Breast epithelium (tissue), 4 donors: ENCODE results near the gene UBAC2. TPM values are rescaled to one million over a fixed set of nuclear protein-coding genes. Genes with fewer than 3 reads are reported as not detected.
"Not testable (repeated sequence)": the region's sequence is repeated elsewhere in the genome, so short reads cannot be mapped to it uniquely, and the experiment has no call there.

Experiments
- DNase-seq, 2 donors: peaks; one replicate each; pipeline ENCODE4 v3.0.0-alpha.2; 2019; ENCODE audit warnings: low spot score in 2 of 2
- H3K27ac ChIP-seq, 2 donors: fragments of 200-600 bp; sonication (generic) in 1 of 2; one replicate each; pipeline ENCODE4 v1.5.1; 2016 to 2019; ENCODE audit warnings: mild to moderate bottlenecking in 1 of 2
- H3K27me3 ChIP-seq, 2 donors: fragments of 200-600 bp; sonication (generic) in 1 of 2; one replicate each; pipeline versions ENCODE4 v1.5.1 to v1.6.0; 2017 to 2019; ENCODE audit warnings: control low read depth in 1 of 2, mild to moderate bottlenecking in 1 of 2
- H3K36me3 ChIP-seq: fragments of 200-600 bp; one replicate; pipeline ENCODE4 v1.5.1; 2019
- H3K4me1 ChIP-seq, 2 donors: fragments of 200-600 bp; sonication (generic); one replicate each; pipeline ENCODE4 v1.5.1; 2016 to 2019; ENCODE audit warnings: control low read depth in 1 of 2
- H3K4me3 ChIP-seq, 3 donors: fragments of 200-600 bp; sonication (generic); 1 replicate in 2 of 3; 2 replicates in 1 of 3; pipeline ENCODE4 v1.5.1; 2016 to 2019; ENCODE audit warnings: mild to moderate bottlenecking in 3 of 3, moderate library complexity in 2 of 3
- H3K9me3 ChIP-seq, 2 donors: fragments of 200-600 bp; sonication (generic) in 1 of 2; one replicate each; pipeline ENCODE4 v1.5.1; 2016 to 2019; ENCODE audit warnings: control low read depth in 1 of 2
- POLR2A ChIP-seq: fragments of 450-650 bp; IDR thresholded peaks from one replicate; pipeline ENCODE4 v1.6.1; 2016; ENCODE audit warnings: antibody characterized with exemption, mild to moderate bottlenecking, moderate library complexity
- POLR2AphosphoS5 ChIP-seq, 3 donors: sonication (generic); formaldehyde crosslinking; IDR thresholded peaks; one replicate each; pipeline ENCODE4 v1.6.1; 2017; ENCODE audit warnings: antibody characterized with exemption in 3 of 3
- intact Hi-C: fragments of 100-400 bp; cut with DNase I; formaldehyde crosslinking; loops from one replicate; pipeline ENCODE4 v1.15.1; 2023; ENCODE audit warnings: low total_unique reads
- total RNA-seq, 3 donors: library from RNA; depleted of rRNA; stranded (reverse); fragments of >200 nt; gene quantifications; one replicate each; pipeline ENCODE4 v1.1.0, GENCODE V29; 2016
- TF ChIP-seq, protein P1 (sequence below), 3 donors: fragments of 450-650 bp; IDR thresholded peaks; one replicate each; pipeline ENCODE4 v1.5.1; 2016 to 2017; ENCODE audit warnings: antibody characterized with exemption in 3 of 3, mild to moderate bottlenecking in 3 of 3, moderate library complexity in 3 of 3

Gene UBAC2
- total RNA-seq, 3 donors from 2014 or later, result 64.6 to 72.8 (median 65.1) TPM

DNA sequence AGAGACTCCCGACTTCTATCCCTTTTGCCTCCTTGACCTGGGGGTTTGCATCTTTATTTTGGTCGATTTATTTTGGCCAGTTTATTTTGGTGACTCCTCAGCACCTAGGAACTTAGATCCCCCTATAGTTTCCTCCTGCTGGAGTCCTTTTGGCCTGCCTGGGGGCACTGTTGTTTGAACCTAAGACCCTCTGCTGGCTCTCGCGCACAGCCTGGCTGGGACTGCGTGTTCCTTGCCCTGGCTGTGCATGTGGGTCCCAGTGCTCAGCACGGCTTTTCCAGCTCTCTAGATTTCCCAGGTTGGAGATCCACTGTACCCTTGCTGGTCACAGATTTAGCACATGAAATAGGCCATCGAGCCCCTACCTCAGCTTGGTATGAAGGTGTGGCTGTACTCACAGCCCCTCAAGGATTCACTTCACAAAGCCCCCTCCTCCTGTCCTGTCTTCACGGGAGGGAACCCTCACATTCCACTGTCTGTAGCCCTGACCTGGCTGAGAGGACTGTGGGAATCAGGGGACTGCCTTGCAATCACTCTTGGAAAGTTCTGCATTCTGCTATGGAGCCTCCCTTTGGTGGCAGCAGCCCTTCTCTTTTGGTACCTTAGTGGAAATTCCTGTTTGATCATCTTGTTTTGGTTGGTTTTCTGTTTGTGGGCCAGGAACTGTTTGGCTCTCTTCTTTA, 8.3 kb downstream of the UBAC2 start:
- Histone ChIP-seq H3K4me1 (no peaks in the 10 kb centered on the region), H3K4me3 (no peak overlapping the region), H3K36me3 (no peaks in the 10 kb centered on the region), H3K9me3 (no peaks in the 10 kb centered on the region), H3K27me3 (no peaks in the 10 kb centered on the region), H3K27ac (peak overlapping the region in 1 of 2 donors; percentile 4)
- no peak for DNase-seq
- intact Hi-C loops, result no loop called here
- TF ChIP-seq, protein P1, sequence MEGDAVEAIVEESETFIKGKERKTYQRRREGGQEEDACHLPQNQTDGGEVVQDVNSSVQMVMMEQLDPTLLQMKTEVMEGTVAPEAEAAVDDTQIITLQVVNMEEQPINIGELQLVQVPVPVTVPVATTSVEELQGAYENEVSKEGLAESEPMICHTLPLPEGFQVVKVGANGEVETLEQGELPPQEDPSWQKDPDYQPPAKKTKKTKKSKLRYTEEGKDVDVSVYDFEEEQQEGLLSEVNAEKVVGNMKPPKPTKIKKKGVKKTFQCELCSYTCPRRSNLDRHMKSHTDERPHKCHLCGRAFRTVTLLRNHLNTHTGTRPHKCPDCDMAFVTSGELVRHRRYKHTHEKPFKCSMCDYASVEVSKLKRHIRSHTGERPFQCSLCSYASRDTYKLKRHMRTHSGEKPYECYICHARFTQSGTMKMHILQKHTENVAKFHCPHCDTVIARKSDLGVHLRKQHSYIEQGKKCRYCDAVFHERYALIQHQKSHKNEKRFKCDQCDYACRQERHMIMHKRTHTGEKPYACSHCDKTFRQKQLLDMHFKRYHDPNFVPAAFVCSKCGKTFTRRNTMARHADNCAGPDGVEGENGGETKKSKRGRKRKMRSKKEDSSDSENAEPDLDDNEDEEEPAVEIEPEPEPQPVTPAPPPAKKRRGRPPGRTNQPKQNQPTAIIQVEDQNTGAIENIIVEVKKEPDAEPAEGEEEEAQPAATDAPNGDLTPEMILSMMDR (IDR thresholded peaks at IDR 0.05), result no peak
- no peak for TF ChIP-seq POLR2A
- no peak for TF ChIP-seq POLR2AphosphoS5 (IDR thresholded peaks at IDR 0.05)

DNA sequence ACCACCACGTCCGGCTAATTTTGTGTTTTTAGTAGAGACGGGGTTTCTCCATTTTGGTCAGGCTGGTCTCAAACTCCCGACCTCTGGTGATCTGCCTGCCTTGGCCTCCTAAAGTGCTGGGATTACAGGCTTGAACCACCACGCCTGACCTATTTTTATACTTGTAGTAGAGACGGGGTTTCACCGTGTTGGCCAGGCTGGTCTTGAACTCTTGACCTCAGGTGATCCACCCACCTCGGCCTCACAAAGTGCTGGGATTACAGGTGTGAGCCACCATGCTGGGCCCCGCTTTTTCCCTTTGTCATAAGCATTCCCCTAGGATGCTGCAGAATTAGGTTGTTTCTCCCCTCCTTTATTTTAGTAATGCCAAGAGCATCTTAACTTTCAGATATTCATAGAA, 10.0 kb downstream of the UBAC2 start:
- DNase-seq, H3K9me3 ChIP-seq, H3K36me3 ChIP-seq, H3K27me3 ChIP-seq, H3K4me1 ChIP-seq, intact Hi-C loops, H3K4me3 ChIP-seq, H3K27ac ChIP-seq: not testable (repeated sequence)

DNA sequence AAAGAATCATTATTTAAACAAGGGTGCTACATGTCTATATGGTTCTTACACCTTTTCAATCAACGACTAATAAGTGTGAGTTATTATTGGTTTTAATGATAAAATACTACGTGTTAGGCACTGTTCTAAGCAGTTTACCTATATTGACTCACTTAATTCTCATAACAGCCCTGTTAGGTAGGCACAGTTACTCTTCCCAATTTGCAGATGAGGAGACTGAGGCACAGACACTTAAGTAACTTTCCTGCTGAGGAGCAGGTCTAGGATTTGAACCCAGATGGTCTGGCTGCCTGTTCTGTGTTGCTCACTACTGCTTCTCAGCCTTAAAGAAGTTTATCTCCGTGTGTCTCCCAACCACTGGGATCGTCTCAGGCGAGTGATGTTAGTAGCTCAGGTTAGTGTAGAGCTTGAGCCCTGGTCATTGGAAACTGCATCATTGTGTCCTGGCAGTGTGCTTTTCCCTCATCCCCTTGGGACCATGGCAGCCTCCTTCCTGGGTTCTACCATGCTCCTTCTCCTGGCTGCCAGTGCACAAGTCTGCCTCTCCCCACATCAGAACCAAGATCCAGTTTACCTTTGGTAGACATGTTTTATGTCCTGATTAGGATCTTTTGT, 10.9 kb downstream of the UBAC2 start:
- H3K27ac ChIP-seq, result no peak overlapping the region
- DNase-seq, result no peak
- H3K9me3 ChIP-seq, result no peaks in the 10 kb centered on the region
- no peak overlapping the region for H3K4me3 ChIP-seq
- intact Hi-C loops, result no loop called here
- TF ChIP-seq, protein P1 (IDR thresholded peaks at IDR 0.05), result no peak
- TF ChIP-seq POLR2A, result no peak
- no peak for TF ChIP-seq POLR2AphosphoS5 (IDR thresholded peaks at IDR 0.05)
- H3K27me3 ChIP-seq, result no peaks in the 10 kb centered on the region
- H3K4me1 ChIP-seq, result no peaks in the 10 kb centered on the region
- no peaks in the 10 kb centered on the region for H3K36me3 ChIP-seq

DNA sequence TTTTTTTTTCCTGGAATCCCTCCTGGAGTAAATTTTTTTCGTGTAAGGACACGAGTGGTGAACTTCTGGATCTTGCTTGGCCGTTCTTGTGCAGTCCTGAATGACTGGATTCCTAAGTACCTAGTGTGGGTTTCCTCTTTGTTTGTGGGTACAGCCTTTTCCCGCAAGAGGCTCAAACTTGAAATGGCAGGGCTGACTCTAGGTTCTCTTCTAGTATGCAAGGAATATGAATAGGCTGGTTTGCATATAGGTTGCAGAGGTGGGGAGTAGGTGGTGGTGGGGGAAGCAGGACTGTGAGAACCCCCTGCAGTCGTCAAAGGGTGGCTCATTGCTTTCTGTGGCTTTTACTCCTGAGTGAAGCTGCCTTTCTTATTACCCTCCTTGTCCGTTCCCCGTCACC, 13.6 kb downstream of the UBAC2 start:
- Histone ChIP-seq H3K4me1 (no peaks in the 10 kb centered on the region), H3K9me3 (no peaks in the 10 kb centered on the region), H3K36me3 (no peaks in the 10 kb centered on the region), H3K27ac (peak overlapping the region in 1 of 2 donors; percentile 54), H3K4me3 (no peak overlapping the region), H3K27me3 (no peaks in the 10 kb centered on the region)
- no peak for DNase-seq
- intact Hi-C loops, result no loop called here
- TF ChIP-seq POLR2AphosphoS5 (IDR thresholded peaks at IDR 0.05) (no peak), POLR2A (no peak)
- TF ChIP-seq, protein P1 (IDR thresholded peaks at IDR 0.05), result no peak

DNA sequence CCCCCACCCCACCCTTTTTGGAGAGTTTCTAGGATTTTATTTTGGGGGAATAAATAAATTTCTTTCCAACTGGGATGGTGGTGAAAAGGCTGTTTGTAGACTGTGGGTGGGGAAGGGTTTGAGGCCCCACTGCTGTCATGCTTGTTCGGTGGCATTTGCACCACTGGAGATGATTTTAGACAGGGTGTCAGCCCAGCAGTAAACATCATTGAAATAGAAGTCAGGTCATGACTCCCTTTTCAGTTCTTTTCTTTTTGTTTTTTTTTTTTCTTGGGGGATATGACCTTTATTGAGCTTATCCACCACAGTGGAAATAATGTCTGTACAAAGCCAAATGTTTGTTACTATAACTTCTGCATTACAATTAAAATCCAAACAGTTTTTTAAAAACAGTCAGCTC, 14.1 kb downstream of the UBAC2 start:
- H3K4me1 ChIP-seq, result no peaks in the 10 kb centered on the region
- no peak overlapping the region for H3K4me3 ChIP-seq
- H3K27me3 ChIP-seq, result no peaks in the 10 kb centered on the region
- no peaks in the 10 kb centered on the region for H3K9me3 ChIP-seq
- intact Hi-C loops, result no loop called here
- H3K27ac ChIP-seq, result peak overlapping the region in 1 of 2 donors; percentile 54
- H3K36me3 ChIP-seq, result no peaks in the 10 kb centered on the region
- TF ChIP-seq, protein P1 (IDR thresholded peaks at IDR 0.05), result no peak
- DNase-seq, result no peak
